Measurements from ENCODE around the gene NEDD4L. TPM values are rescaled to one million over a fixed set of nuclear protein-coding genes. Genes with fewer than 3 reads are reported as not detected.

NEDD4L gene
- total and polyA plus RNA-seq, 2 donors (not counting 1 experiment from before 2014, with no cell fraction given): 10.3 to 25.7 TPM

DNA sequence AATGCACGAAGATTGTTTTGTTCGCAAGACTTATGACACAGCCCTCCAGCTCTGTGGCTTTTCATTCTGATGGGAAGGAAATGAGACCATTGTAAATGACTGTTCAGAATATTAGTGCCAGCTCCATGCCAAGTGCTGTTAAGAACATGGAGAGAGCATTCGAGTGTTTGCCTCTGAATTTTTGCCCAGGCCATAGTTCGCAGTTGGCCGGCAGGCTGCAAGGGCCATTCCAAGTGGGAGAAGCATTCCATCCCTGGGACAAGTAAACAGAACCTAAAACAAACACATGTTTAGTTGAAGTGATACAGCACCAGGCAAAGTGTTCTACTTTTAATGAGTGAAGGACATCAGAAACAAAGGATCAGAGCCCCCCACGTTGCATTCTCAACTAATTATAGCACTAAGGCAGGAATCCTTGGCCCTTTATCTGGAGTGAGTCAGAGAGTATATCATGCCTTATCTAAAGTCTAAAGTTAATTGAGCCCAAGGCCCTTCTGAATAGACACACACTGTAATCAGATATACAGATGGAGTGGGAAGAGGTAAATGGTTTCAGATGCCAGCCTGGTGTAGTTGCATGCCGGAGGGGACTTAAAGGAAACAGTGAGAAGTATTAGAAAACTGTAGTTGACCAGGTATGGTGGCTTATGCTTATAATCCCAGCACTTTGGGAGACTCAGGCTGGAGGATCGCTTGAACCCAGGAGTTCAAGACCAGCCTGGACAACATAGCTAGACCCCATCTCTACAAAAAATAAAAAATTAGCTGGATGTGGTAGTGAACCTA is 53.3 kb downstream of the NEDD4L start:
- H4K20me1 ChIP-seq (ENCODE audit: control insufficient read depth, insufficient read depth, low read length, poor library complexity, severe bottlenecking): no peaks in the 10 kb centered on the region
- DNase-seq (no peak), ATAC-seq (ENCODE audit: low read depth) (no peak)
- no peak overlapping the region for H3K27ac ChIP-seq (ENCODE audit: low read length in 2 of 2)
- ChIA-PET CTCF (no interaction called here), POLR2A (no interaction called here)
- no peak overlapping the region for H2AFZ ChIP-seq (ENCODE audit: insufficient read depth, low read depth, low read length, poor library complexity, severe bottlenecking)
- H3K9me3 Mint-ChIP-seq (ENCODE audit: insufficient read depth): no peaks in the 10 kb centered on the region
- H3K4me2 ChIP-seq (replicated peaks; ENCODE audit: low read depth, low read length, poor library complexity, severe bottlenecking): no peak overlapping the region
- no peak for TF ChIP-seq EZH2 (IDR thresholded peaks at IDR 0.05; ENCODE audit: borderline replicate concordance, insufficient read depth, low read depth, low read length, poor library complexity, severe bottlenecking)
- TF ChIP-seq, protein P1, sequence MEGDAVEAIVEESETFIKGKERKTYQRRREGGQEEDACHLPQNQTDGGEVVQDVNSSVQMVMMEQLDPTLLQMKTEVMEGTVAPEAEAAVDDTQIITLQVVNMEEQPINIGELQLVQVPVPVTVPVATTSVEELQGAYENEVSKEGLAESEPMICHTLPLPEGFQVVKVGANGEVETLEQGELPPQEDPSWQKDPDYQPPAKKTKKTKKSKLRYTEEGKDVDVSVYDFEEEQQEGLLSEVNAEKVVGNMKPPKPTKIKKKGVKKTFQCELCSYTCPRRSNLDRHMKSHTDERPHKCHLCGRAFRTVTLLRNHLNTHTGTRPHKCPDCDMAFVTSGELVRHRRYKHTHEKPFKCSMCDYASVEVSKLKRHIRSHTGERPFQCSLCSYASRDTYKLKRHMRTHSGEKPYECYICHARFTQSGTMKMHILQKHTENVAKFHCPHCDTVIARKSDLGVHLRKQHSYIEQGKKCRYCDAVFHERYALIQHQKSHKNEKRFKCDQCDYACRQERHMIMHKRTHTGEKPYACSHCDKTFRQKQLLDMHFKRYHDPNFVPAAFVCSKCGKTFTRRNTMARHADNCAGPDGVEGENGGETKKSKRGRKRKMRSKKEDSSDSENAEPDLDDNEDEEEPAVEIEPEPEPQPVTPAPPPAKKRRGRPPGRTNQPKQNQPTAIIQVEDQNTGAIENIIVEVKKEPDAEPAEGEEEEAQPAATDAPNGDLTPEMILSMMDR (IDR thresholded peaks at IDR 0.05): no peak
- H3K9ac ChIP-seq (ENCODE audit: low read length): no peak overlapping the region
- H3K27me3 Mint-ChIP-seq: no peaks in the 10 kb centered on the region
- H3K4me1 ChIP-seq (ENCODE audit: control insufficient read depth in 2 of 2, insufficient read depth in 2 of 2, low read length in 2 of 2): no peaks in the 10 kb centered on the region
- H3K27me3 ChIP-seq (replicated peaks in 1 of 4; ENCODE audit: control extremely low read depth in 1 of 4, control insufficient read depth in 3 of 4, insufficient read depth in 4 of 4, low read length in 3 of 4): no peaks in the 10 kb centered on the region
- intact Hi-C loops (cut with micrococcal nuclease): no loop called here
- no peaks in the 10 kb centered on the region for H3K36me3 ChIP-seq (replicated peaks in 1 of 2; ENCODE audit: control extremely low read depth in 1 of 2, control insufficient read depth in 1 of 2, extremely low read depth in 1 of 2, insufficient read depth in 2 of 2, low read length in 1 of 2)
- no peak overlapping the region for H3K27ac Mint-ChIP-seq
- 55% methylated on average over 2 of the region's 8 CpGs for WGBS (ENCODE audit: insufficient coverage)
- H3K4me3 Mint-ChIP-seq: no peak overlapping the region
- peaks cover 28% of the 10 kb centered on the region for H3K4me1 Mint-ChIP-seq
- no peak overlapping the region for H3K4me3 ChIP-seq (ENCODE audit: control extremely low read depth in 1 of 5, extremely low read depth in 1 of 5, insufficient read depth in 1 of 5, low read depth in 2 of 5, low read length in 4 of 5)
- no peaks in the 10 kb centered on the region for H3K9me3 ChIP-seq (ENCODE audit: control extremely low read depth in 1 of 3, control insufficient read depth in 2 of 3, insufficient read depth in 1 of 3, low read length in 2 of 3)
- H3K79me2 ChIP-seq (ENCODE audit: control insufficient read depth, insufficient read depth, low read length): no peaks in the 10 kb centered on the region

DNA sequence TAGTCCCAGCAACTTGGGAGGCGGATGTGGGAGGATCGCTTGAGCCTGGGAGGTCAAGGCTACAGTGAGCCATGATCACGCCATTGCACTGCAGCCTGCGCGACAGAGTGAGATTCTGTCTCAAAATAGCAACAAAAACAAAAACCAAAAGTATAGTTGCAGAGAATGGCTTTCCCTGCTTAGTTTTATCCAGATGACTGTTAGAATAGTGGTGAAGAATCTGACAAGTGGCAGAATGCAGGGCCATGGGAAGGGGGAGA is 53.8 kb downstream of the NEDD4L start:
- ChIA-PET POLR2A (no interaction called here), CTCF (no interaction called here)
- Histone ChIP-seq H3K79me2 (ENCODE audit: control insufficient read depth, insufficient read depth, low read length) (no peaks in the 10 kb centered on the region), H3K27me3 (replicated peaks in 1 of 4; ENCODE audit: control extremely low read depth in 1 of 4, control insufficient read depth in 3 of 4, insufficient read depth in 4 of 4, low read length in 3 of 4) (no peaks in the 10 kb centered on the region), H3K27ac (ENCODE audit: low read length in 2 of 2) (no peak overlapping the region), H3K36me3 (replicated peaks in 1 of 2; ENCODE audit: control extremely low read depth in 1 of 2, control insufficient read depth in 1 of 2, extremely low read depth in 1 of 2, insufficient read depth in 2 of 2, low read length in 1 of 2) (no peaks in the 10 kb centered on the region), H3K4me1 (ENCODE audit: control insufficient read depth in 2 of 2, insufficient read depth in 2 of 2, low read length in 2 of 2) (no peaks in the 10 kb centered on the region), H3K4me3 (ENCODE audit: control extremely low read depth in 1 of 5, extremely low read depth in 1 of 5, insufficient read depth in 1 of 5, low read depth in 2 of 5, low read length in 4 of 5) (no peak overlapping the region), H4K20me1 (ENCODE audit: control insufficient read depth, insufficient read depth, low read length, poor library complexity, severe bottlenecking) (no peaks in the 10 kb centered on the region), H3K9me3 (ENCODE audit: control extremely low read depth in 1 of 3, control insufficient read depth in 2 of 3, insufficient read depth in 1 of 3, low read length in 2 of 3) (no peaks in the 10 kb centered on the region), H3K9ac (ENCODE audit: low read length) (no peak overlapping the region), H2AFZ (ENCODE audit: insufficient read depth, low read depth, low read length, poor library complexity, severe bottlenecking) (no peak overlapping the region), H3K4me2 (replicated peaks; ENCODE audit: low read depth, low read length, poor library complexity, severe bottlenecking) (no peak overlapping the region)
- ATAC-seq (ENCODE audit: low read depth): no peak
- no peaks in the 10 kb centered on the region for H3K9me3 Mint-ChIP-seq (ENCODE audit: insufficient read depth)
- peaks cover 29% of the 10 kb centered on the region for H3K4me1 Mint-ChIP-seq
- H3K27ac Mint-ChIP-seq: no peak overlapping the region
- 100% methylated on average over 1 of the region's 5 CpGs for WGBS (ENCODE audit: insufficient coverage)
- H3K27me3 Mint-ChIP-seq: no peaks in the 10 kb centered on the region
- no peak for TF ChIP-seq EZH2 (IDR thresholded peaks at IDR 0.05; ENCODE audit: borderline replicate concordance, insufficient read depth, low read depth, low read length, poor library complexity, severe bottlenecking)
- TF ChIP-seq, protein P1 (IDR thresholded peaks at IDR 0.05): no peak
- no peak for DNase-seq
- intact Hi-C loops (cut with micrococcal nuclease): no loop called here
- H3K4me3 Mint-ChIP-seq: no peak overlapping the region

All from B cell (primary cell).